HepG2 (cell line): ENCODE data around the gene HOXC11. TPM values are rescaled to one million over a fixed set of nuclear protein-coding genes. Genes with fewer than 3 reads are reported as not detected.

Source experiments
- CBX2 ChIP-seq, 2 experiments: fragments of 200-600 bp in 1 of 2; sonication (generic); formaldehyde crosslinking in 1 of 2; IDR thresholded peaks; 2 replicates each; pipeline versions ENCODE4 v1.7.0 to v1.8.1; 2018 to 2022; ENCODE audit warnings: low read depth in 2 of 2, low read length in 1 of 2, mild to moderate bottlenecking in 1 of 2, missing genetic modification reagents in 1 of 2
- EZH2 ChIP-seq: conservative IDR thresholded peaks from 2 replicates; pipeline ENCODE4 v1.6.1; 2012; ENCODE audit warnings: mild to moderate bottlenecking, low read depth, low read length, moderate library complexity
- GPN1 ChIP-seq: sonication (generic); formaldehyde crosslinking; IDR thresholded peaks from 2 replicates; pipeline ENCODE4 v1.5.1; 2020; ENCODE audit warnings: missing genetic modification reagents, borderline replicate concordance
- HDAC1 ChIP-seq: sonication (generic); formaldehyde crosslinking; IDR thresholded peaks from 2 replicates; pipeline ENCODE4 v1.5.1; 2020; ENCODE audit warnings: mild to moderate bottlenecking, missing genetic modification reagents
- HNRNPLL ChIP-seq: fragments of 200-400 bp; formaldehyde crosslinking; IDR thresholded peaks from 2 replicates; pipeline ENCODE4 v1.6.1; 2017; ENCODE audit warnings: mild to moderate bottlenecking, low read depth, low read length; ENCODE audit not compliant: poor library complexity, severe bottlenecking
- IKZF1 ChIP-seq: fragments of 450-650 bp; IDR thresholded peaks from 2 replicates; pipeline ENCODE4 v1.7.1; 2016
- KDM2A ChIP-seq: sonication (generic); formaldehyde crosslinking; IDR thresholded peaks from 2 replicates; pipeline ENCODE4 v1.4.0; 2020; ENCODE audit warnings: low read depth, missing genetic modification reagents, borderline replicate concordance
- LCORL ChIP-seq, 2 experiments: fragments of 450-650 bp in 1 of 2; sonication (generic) in 1 of 2; formaldehyde crosslinking in 1 of 2; IDR thresholded peaks; 2 replicates each; pipeline versions ENCODE4 v1.5.0 to v1.6.1; 2017 to 2020; ENCODE audit warnings: antibody characterized with exemption in 1 of 2, missing genetic modification reagents in 1 of 2
- MTA3 ChIP-seq: sonication (generic); formaldehyde crosslinking; IDR thresholded peaks from 2 replicates; pipeline ENCODE4 v1.4.0; 2020; ENCODE audit warnings: missing genetic modification reagents
- NCOR1 ChIP-seq: fragments of 200-600 bp; sonication (generic); IDR thresholded peaks from 2 replicates; pipeline ENCODE4 v1.7.0; 2017; ENCODE audit warnings: antibody characterized with exemption, low read length, borderline replicate concordance
- RBM22 ChIP-seq: fragments of 200-400 bp; formaldehyde crosslinking; optimal IDR thresholded peaks from 2 replicates; pipeline ENCODE3; 2017; ENCODE audit warnings: mild to moderate bottlenecking, low read length, moderate library complexity
- RBM39 ChIP-seq: fragments of 200-400 bp; formaldehyde crosslinking; IDR thresholded peaks from one replicate; pipeline ENCODE4 v1.6.1; 2018; ENCODE audit warnings: antibody characterized with exemption, mild to moderate bottlenecking, low read depth, low read length; ENCODE audit not compliant: poor library complexity, severe bottlenecking
- RNF2 ChIP-seq: fragments of 450-650 bp; conservative IDR thresholded peaks from 2 replicates; pipeline ENCODE4 v1.6.1; 2016; ENCODE audit warnings: low read depth
- SIN3A ChIP-seq: IDR thresholded peaks from 2 replicates; pipeline ENCODE4 v1.6.1; 2011; ENCODE audit warnings: low read depth, mild to moderate bottlenecking, control low read depth, low read length, borderline replicate concordance
- SP5 ChIP-seq: IDR thresholded peaks from 2 replicates; pipeline ENCODE4 v1.6.1; 2016; ENCODE audit warnings: low read depth, borderline replicate concordance
- SPEN ChIP-seq: sonication (generic); formaldehyde crosslinking; IDR thresholded peaks from 2 replicates; pipeline ENCODE4 v1.5.1; 2020; ENCODE audit warnings: low read depth, mild to moderate bottlenecking, missing genetic modification reagents
- TOPORS ChIP-seq: sonication (generic); formaldehyde crosslinking; IDR thresholded peaks from 2 replicates; pipeline ENCODE4 v1.8.0; 2023; ENCODE audit warnings: mild to moderate bottlenecking, missing genetic modification reagents
- ZBTB26 ChIP-seq: IDR thresholded peaks from 2 replicates; pipeline ENCODE4 v1.6.1; 2016; ENCODE audit warnings: missing compliant biosample characterization, missing genetic modification reagents, borderline replicate concordance
- ZNF124 ChIP-seq: sonication (generic); formaldehyde crosslinking; IDR thresholded peaks from 2 replicates; pipeline ENCODE4 v1.4.0; 2020; ENCODE audit warnings: missing genetic modification reagents
- ZNF326 ChIP-seq: sonication (generic); formaldehyde crosslinking; IDR thresholded peaks from 2 replicates; pipeline ENCODE4 v1.4.0; 2020; ENCODE audit warnings: missing genetic modification reagents, borderline replicate concordance
- ZNF383 ChIP-seq: sonication (generic); formaldehyde crosslinking; IDR thresholded peaks from 2 replicates; pipeline ENCODE4 v1.4.0; 2020; ENCODE audit warnings: missing genetic modification reagents, mild to moderate bottlenecking, borderline replicate concordance
- ZNF501 ChIP-seq: sonication (generic); formaldehyde crosslinking; IDR thresholded peaks from 2 replicates; pipeline ENCODE4 v1.5.1; 2020; ENCODE audit warnings: mild to moderate bottlenecking, moderate library complexity, missing genetic modification reagents
- ZNF619 ChIP-seq: sonication (generic); formaldehyde crosslinking; IDR thresholded peaks from 2 replicates; pipeline ENCODE4 v1.4.0; 2020; ENCODE audit warnings: mild to moderate bottlenecking, missing genetic modification reagents
- ZSCAN21 ChIP-seq: sonication (generic); formaldehyde crosslinking; IDR thresholded peaks from 2 replicates; pipeline ENCODE4 v1.8.0; 2022; ENCODE audit warnings: mild to moderate bottlenecking, missing genetic modification reagents, moderate library complexity, borderline replicate concordance
- polyA plus RNA-seq, 8 experiments: library from polyadenylated mRNA; depleted of rRNA in 3 of 8; stranded (reverse) in 7 of 8; unstranded in 1 of 8; fragments of >200 nt; fragmentation: Illumina TruSeq in 4 of 8; extraction: Trizol in 4 of 8; gene quantifications; 2 replicates each; pipeline versions ENCODE4 v1.2.1 to v1.2.3, GENCODE V29; 2011 to 2016; ENCODE audit warnings: low read depth in 4 of 8, missing spikeins in 1 of 8, mixed read lengths in 1 of 8; ENCODE audit not compliant: insufficient read depth in 1 of 8
- total RNA-seq, 5 experiments: library from RNA; depleted of rRNA; stranded (reverse); fragments of >200 nt; fragmentation: Illumina TruSeq; extraction: Trizol; gene quantifications; 2 replicates each; pipeline ENCODE4 v1.2.3, GENCODE V29; 2016; ENCODE audit warnings: low read depth in 1 of 5
- TF ChIP-seq, protein P1 (sequence below): sonication (generic); formaldehyde crosslinking; IDR thresholded peaks from 2 replicates; pipeline ENCODE4 v1.8.1; 2023; ENCODE audit warnings: missing genetic modification reagents, inconsistent platforms, borderline replicate concordance
- TF ChIP-seq, protein P2 (sequence below): sonication (generic); formaldehyde crosslinking; IDR thresholded peaks from 2 replicates; pipeline ENCODE4 v1.4.0; 2020; ENCODE audit warnings: missing genetic modification reagents

HOXC11 gene
- total and polyA plus RNA-seq, 2 of the 13 experiments (the other 11 are each of a cell fraction or from before 2014, with no cell fraction given): not detected

DNA sequence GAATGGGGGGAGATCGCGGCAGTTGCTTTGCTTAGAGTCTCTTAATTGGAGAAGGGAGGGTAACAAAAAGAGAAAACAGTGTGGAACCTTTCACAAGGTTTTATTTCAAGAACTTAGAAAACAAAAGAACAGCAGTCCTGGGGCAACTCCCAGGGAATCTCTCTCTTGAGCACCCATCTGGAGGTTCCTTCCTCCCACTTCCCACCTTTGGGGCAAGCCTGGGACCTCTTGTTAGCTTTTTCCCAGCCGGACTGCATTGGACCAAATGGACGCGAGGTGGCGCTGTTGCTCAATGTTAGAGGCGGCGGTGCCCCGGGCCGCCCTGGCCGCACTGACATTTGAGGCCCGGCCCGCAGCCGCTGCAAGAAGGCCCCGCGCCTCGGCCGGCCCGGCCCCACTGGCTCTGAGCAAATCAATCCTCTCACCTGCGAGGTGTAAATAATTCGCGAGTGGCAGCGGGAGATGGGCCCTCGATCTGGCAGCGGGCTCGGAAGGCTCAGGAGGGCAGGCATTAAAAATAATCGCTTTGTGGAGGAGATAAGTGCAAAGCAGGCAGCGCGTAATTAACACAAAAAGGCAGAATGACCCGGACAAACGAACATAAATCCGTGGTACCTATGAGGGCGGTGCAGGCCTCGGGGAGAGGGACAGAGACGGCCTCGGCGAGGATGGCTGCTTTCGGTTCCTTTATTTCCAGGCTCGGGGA is 33.1 kb downstream of the HOXC11 start (continued):
- TF ChIP-seq TOPORS (CRISPR knock-in tag) (no peak), ZNF124 (CRISPR knock-in tag) (no peak), ZSCAN21 (CRISPR knock-in tag) (no peak), NCOR1 (no peak), ZNF501 (CRISPR knock-in tag) (peak; percentile 54; the same call in 1 of the 2 replicates), SP5 (CRISPR knock-in tag) (no peak), HNRNPLL (peak; percentile 35), ZBTB26 (CRISPR knock-in tag) (peak; percentile 31; the same call in 1 of the 2 replicates), IKZF1 (no peak), RBM39 (peak; percentile 50), GPN1 (CRISPR knock-in tag) (no peak), CBX2 (IDR thresholded peaks at IDR 0.05; ENCODE audit: low read depth, low read length) (peak; percentile 95; the same call in 1 of the 2 replicates), CBX2 (CRISPR knock-in tag; IDR thresholded peaks at IDR 0.05; ENCODE audit: low read depth) (peak; percentile 96), MTA3 (CRISPR knock-in tag) (no peak), ZNF619 (CRISPR knock-in tag) (no peak), SIN3A (no peak), RNF2 (peak; percentile 97), RBM22 (no peak), ZNF326 (CRISPR knock-in tag) (no peak), SPEN (peak; percentile 49; the same call in 1 of the 2 replicates), LCORL (IDR thresholded peaks at IDR 0.05) (no peak), LCORL (CRISPR knock-in tag; IDR thresholded peaks at IDR 0.05) (peak; percentile 80), HDAC1 (CRISPR knock-in tag) (no peak), KDM2A (peak; percentile 70; the same call in 1 of the 2 replicates), EZH2 (peak; percentile 72; the same call in 1 of the 2 replicates), ZNF383 (CRISPR knock-in tag) (no peak)
- TF ChIP-seq, protein P1, sequence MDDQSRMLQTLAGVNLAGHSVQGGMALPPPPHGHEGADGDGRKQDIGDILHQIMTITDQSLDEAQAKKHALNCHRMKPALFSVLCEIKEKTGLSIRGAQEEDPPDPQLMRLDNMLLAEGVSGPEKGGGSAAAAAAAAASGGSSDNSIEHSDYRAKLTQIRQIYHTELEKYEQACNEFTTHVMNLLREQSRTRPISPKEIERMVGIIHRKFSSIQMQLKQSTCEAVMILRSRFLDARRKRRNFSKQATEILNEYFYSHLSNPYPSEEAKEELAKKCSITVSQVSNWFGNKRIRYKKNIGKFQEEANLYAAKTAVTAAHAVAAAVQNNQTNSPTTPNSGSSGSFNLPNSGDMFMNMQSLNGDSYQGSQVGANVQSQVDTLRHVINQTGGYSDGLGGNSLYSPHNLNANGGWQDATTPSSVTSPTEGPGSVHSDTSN (CRISPR knock-in tag): no peak
- TF ChIP-seq, protein P2, sequence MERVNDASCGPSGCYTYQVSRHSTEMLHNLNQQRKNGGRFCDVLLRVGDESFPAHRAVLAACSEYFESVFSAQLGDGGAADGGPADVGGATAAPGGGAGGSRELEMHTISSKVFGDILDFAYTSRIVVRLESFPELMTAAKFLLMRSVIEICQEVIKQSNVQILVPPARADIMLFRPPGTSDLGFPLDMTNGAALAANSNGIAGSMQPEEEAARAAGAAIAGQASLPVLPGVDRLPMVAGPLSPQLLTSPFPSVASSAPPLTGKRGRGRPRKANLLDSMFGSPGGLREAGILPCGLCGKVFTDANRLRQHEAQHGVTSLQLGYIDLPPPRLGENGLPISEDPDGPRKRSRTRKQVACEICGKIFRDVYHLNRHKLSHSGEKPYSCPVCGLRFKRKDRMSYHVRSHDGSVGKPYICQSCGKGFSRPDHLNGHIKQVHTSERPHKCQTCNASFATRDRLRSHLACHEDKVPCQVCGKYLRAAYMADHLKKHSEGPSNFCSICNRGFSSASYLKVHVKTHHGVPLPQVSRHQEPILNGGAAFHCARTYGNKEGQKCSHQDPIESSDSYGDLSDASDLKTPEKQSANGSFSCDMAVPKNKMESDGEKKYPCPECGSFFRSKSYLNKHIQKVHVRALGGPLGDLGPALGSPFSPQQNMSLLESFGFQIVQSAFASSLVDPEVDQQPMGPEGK: 0 out of 2 replicates have a peak, but pooled peaks have one; percentile 17
